ENCODE data around the gene PMP22. TPM values are rescaled to one million over a fixed set of nuclear protein-coding genes. Genes with fewer than 3 reads are reported as not detected.

The PMP22 gene
- total RNA-seq, 4 donors from 2014 or later, result 75.5 to 227 (median 83.2) TPM

DNA sequence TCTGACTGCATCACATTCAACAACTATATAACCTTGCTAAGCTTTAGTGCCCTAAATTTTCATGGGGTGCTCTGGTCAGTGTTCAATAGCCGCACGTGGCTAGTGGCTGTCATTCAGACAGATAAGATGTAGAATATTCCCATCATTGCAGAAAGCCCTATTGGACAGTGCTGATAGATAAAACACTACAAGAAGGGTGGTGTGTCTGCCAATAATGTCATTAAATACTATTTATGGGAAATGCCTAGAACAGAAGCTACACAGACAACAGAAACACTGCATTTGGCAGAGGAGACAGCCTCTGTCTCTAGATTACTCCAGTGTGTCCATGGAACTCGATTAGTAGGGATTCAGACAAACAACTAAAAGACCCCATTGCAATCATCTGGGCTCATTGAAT, 28.4 kb upstream of the PMP22 start:
- in situ Hi-C loops (cut with MboI; ENCODE audit: low sequenced_read_pairs in 4 of 4), result no loop called here
- intact Hi-C loops (cut with DNase I; ENCODE audit: low total_unique reads), result no loop called here
- Histone ChIP-seq H3K27me3 (no peaks in the 10 kb centered on the region), H3K36me3 (no peaks in the 10 kb centered on the region), H3K4me1 (no peaks in the 10 kb centered on the region), H3K4me3 (no peak overlapping the region), H3K9me3 (no peaks in the 10 kb centered on the region), H3K27ac (no peak overlapping the region)
- DNase-seq (no peak), ATAC-seq (no peak)
- no peak for TF ChIP-seq CTCF (IDR thresholded peaks at IDR 0.05 in 4 of 5, conservative IDR thresholded peaks at IDR 0.05 in 1 of 5)
- no peak for TF ChIP-seq POLR2A (IDR thresholded peaks at IDR 0.05)

- peaks cover 0 to 4% of the 10 kb centered on the region in 2 donors for H3K4me1 ChIP-seq
- TF ChIP-seq POLR2A (IDR thresholded peaks at IDR 0.05) (no peak), CTCF (IDR thresholded peaks at IDR 0.05 in 4 of 5, conservative IDR thresholded peaks at IDR 0.05 in 1 of 5) (no peak)
- no peaks in the 10 kb centered on the region for H3K9me3 ChIP-seq
- no peaks in the 10 kb centered on the region for H3K36me3 ChIP-seq
- no peak overlapping the region for H3K4me3 ChIP-seq
- intact Hi-C loops (cut with DNase I; ENCODE audit: low total_unique reads) (no loop called here), in situ Hi-C loops (cut with MboI; ENCODE audit: low sequenced_read_pairs in 4 of 4) (no loop called here)
- no peak overlapping the region for H3K27ac ChIP-seq
- ATAC-seq (no peak), DNase-seq (no peak)
- H3K27me3 ChIP-seq, result no peaks in the 10 kb centered on the region
Measured at GRCh38 chr17:15291674-15292361, 26.7 kb upstream of the PMP22 start.

GRCh38 chr17:15290605-15291004, 25.5 kb upstream of the PMP22 start:
- Histone ChIP-seq H3K27ac (no peak overlapping the region), H3K27me3 (no peaks in the 10 kb centered on the region), H3K36me3 (no peaks in the 10 kb centered on the region), H3K9me3 (no peaks in the 10 kb centered on the region), H3K4me1 (peaks cover 0 to 4% of the 10 kb centered on the region in 2 donors), H3K4me3 (no peak overlapping the region)
- intact Hi-C loops (cut with DNase I; ENCODE audit: low total_unique reads), result no loop called here
- no peak for TF ChIP-seq CTCF (IDR thresholded peaks at IDR 0.05 in 4 of 5, conservative IDR thresholded peaks at IDR 0.05 in 1 of 5)
- TF ChIP-seq POLR2A (IDR thresholded peaks at IDR 0.05), result no peak
- in situ Hi-C loops (cut with MboI; ENCODE audit: low sequenced_read_pairs in 4 of 4), result no loop called here
- ATAC-seq (no peak), DNase-seq (no peak)

- Histone ChIP-seq H3K36me3 (no peaks in the 10 kb centered on the region), H3K9me3 (no peaks in the 10 kb centered on the region), H3K4me1 (peaks cover 0 to 4% of the 10 kb centered on the region in 2 donors), H3K4me3 (no peak overlapping the region), H3K27ac (no peak overlapping the region), H3K27me3 (no peaks in the 10 kb centered on the region)
- in situ Hi-C loops (cut with MboI; ENCODE audit: low sequenced_read_pairs in 4 of 4), result no loop called here
- intact Hi-C loops (cut with DNase I; ENCODE audit: low total_unique reads), result no loop called here
- DNase-seq (no peak), ATAC-seq (no peak)
- TF ChIP-seq CTCF (IDR thresholded peaks at IDR 0.05 in 4 of 5, conservative IDR thresholded peaks at IDR 0.05 in 1 of 5), result no peak
- no peak for TF ChIP-seq POLR2A (IDR thresholded peaks at IDR 0.05)
Measured at GRCh38 chr17:15289285-15290183, 24.4 kb upstream of the PMP22 start.

Data from gastrocnemius medialis (tissue), 4 donors.